Cardiac muscle cell (in vitro differentiated cells and primary cell): Measurements from ENCODE around the gene WDR54. TPM values are rescaled to one million over a fixed set of nuclear protein-coding genes. Genes with fewer than 3 reads are reported as not detected.

ENCODE experiments used
- DNase-seq, 2 donors: peaks; one replicate each; pipeline versions ENCODE4 v3.0.0 to v3.0.0-alpha.2; 2010 to 2017; ENCODE audit warnings: low read depth in 1 of 2, low spot score in 1 of 2
- H3K27ac ChIP-seq: fragments of 200-600 bp; sonication (generic); 2 replicates; pipeline ENCODE4 v1.5.1; 2016
- H3K27me3 ChIP-seq: fragments of 200-600 bp; sonication (generic); 2 replicates; pipeline ENCODE4 v1.6.0; 2016; ENCODE audit warnings: control low read depth
- H3K36me3 ChIP-seq: fragments of 200-600 bp; sonication (generic); 2 replicates; pipeline ENCODE4 v1.5.1; 2016; ENCODE audit warnings: control low read depth
- H3K4me1 ChIP-seq: fragments of 200-600 bp; sonication (generic); 2 replicates; pipeline ENCODE4 v1.8.1; 2017; ENCODE audit warnings: low read depth, mild to moderate bottlenecking, mixed run types
- H3K4me3 ChIP-seq: fragments of 200-600 bp; sonication (generic); 2 replicates; pipeline ENCODE4 v1.5.1; 2016; ENCODE audit warnings: mild to moderate bottlenecking
- H3K9me3 ChIP-seq: fragments of 200-600 bp; sonication (generic); 2 replicates; pipeline ENCODE4 v1.5.1; 2017; ENCODE audit warnings: low read depth, mild to moderate bottlenecking, control low read depth
- polyA plus RNA-seq: library from polyadenylated mRNA; unstranded; fragments of >200 nt; fragmentation: Nextera tagmentation; extraction: Ambion mirVana; gene quantifications from 2 replicates; pipeline ENCODE4 v1.2.1, GENCODE V29; 2016
- total RNA-seq: library from RNA; depleted of rRNA; stranded (reverse); fragments of >200 nt; gene quantifications from 2 replicates; pipeline ENCODE4 v1.2.3, GENCODE V29; 2016
- TF ChIP-seq, protein P1 (sequence below): IDR thresholded peaks from 2 replicates; pipeline ENCODE4 v1.5.1; 2012; ENCODE audit warnings: low read depth, mild to moderate bottlenecking, low read length

WDR54 gene
- total and polyA plus RNA-seq, 2 experiments from 2014 or later = 88.5 to 132 TPM

DNA sequence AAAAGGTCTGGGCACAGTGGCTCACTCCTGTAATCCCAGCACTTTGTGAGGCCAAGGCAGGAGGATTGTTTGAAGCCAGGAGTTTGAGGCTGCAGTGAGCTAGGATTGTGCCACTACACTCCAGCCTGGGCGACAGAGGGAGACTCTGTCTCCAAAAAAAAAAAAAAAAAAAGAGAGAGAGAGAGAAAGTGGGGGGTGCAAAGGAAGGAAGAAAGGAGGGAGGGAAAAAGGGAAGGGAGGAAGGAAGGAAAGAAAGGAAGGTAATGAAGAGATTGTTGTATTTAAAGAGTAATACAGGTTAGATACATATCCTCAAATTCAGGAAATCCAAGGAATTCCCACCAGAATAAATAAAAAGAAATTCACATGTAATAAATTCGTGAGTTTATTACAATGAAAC lies 19.6 kb upstream of the WDR54 start:
- no peak for DNase-seq
- TF ChIP-seq, protein P1, sequence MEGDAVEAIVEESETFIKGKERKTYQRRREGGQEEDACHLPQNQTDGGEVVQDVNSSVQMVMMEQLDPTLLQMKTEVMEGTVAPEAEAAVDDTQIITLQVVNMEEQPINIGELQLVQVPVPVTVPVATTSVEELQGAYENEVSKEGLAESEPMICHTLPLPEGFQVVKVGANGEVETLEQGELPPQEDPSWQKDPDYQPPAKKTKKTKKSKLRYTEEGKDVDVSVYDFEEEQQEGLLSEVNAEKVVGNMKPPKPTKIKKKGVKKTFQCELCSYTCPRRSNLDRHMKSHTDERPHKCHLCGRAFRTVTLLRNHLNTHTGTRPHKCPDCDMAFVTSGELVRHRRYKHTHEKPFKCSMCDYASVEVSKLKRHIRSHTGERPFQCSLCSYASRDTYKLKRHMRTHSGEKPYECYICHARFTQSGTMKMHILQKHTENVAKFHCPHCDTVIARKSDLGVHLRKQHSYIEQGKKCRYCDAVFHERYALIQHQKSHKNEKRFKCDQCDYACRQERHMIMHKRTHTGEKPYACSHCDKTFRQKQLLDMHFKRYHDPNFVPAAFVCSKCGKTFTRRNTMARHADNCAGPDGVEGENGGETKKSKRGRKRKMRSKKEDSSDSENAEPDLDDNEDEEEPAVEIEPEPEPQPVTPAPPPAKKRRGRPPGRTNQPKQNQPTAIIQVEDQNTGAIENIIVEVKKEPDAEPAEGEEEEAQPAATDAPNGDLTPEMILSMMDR = no peak
- Histone ChIP-seq H3K36me3 (no peaks in the 10 kb centered on the region), H3K27ac (no peak overlapping the region), H3K9me3 (no peaks in the 10 kb centered on the region), H3K4me3 (no peak overlapping the region), H3K4me1 (no peaks in the 10 kb centered on the region), H3K27me3 (no peaks in the 10 kb centered on the region)

DNA sequence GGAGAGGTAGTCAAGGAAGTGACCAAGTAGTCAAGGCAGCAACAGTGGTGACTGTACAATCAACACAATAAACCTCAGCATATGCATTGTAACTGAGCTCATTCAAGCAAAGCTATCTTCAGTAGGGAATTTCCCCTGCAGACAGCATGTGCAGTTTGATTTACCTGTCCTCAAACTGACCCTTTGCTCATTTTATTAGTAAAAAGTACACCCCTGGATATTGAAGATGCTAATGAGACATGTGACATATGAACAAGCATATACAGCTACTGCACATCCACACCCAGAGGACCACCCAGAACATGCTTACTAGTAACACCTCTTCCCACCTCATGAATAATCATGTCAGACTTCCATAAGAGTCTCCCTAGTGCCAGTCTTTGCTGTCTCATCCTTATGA lies 15.5 kb upstream of the WDR54 start:
- TF ChIP-seq, protein P1 = no peak
- Histone ChIP-seq H3K36me3 (no peaks in the 10 kb centered on the region), H3K27ac (no peak overlapping the region), H3K4me1 (no peaks in the 10 kb centered on the region), H3K4me3 (no peak overlapping the region), H3K9me3 (no peaks in the 10 kb centered on the region), H3K27me3 (no peaks in the 10 kb centered on the region)
- no peak for DNase-seq

DNA sequence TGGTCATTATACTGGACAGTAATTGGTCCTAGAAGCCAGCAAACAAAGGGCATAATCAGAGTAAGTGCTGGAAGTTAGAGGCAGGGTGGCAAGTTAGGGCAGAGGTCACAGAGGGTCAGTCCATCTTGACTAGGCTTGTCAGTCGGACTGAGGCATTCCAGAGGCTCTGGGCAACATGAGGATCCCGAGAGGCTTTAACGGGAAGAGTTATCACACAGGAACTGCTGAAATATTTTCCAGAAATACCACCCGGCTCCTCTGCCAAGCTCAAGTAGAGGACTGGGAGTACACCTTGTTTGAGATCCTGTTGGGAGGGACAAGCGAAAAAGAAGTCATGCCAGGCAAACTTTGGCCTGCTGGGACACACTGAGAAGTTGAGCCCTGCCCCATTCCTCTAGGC lies 13.8 kb upstream of the WDR54 start:
- no peaks in the 10 kb centered on the region for H3K4me1 ChIP-seq
- TF ChIP-seq, protein P1 = no peak
- no peak for DNase-seq
- H3K36me3 ChIP-seq = no peaks in the 10 kb centered on the region
- H3K27ac ChIP-seq = no peak overlapping the region
- H3K4me3 ChIP-seq = no peak overlapping the region
- no peaks in the 10 kb centered on the region for H3K27me3 ChIP-seq
- no peaks in the 10 kb centered on the region for H3K9me3 ChIP-seq

DNA sequence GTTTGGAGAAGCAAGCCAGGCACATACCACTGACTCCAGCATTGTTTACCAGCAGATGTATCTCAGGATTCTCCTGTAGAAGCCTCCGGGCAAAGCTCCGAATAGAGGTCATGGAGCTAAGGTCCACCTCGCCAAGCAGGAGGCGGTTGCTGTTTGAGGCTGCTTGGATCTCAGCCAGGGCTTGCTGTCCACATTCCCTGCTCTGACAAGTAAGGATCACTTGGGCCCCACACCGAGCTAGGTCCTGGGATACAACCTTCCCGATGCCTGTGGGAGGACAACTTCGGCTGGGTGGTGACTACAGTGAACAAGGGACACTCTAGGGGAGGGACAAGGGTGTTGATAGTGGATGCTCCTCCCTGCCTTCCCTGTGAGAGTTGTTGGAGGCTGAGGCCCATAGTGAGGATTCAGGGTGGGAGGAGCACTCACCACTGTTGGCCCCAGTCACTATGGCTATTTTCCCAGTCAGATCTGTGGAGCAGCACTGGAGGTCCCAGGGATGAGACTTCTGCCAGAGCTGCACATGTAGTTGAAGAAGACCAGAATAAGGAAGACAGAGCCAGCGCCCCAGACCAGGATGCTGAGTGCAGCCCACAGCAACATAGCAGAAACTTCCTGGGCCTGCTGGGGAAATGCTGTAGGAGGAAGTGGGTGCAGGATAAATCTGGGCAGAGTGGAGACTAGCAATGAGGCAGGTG lies 8.4 kb upstream of the WDR54 start:
- TF ChIP-seq, protein P1 = no peak
- H3K4me1 ChIP-seq = no peaks in the 10 kb centered on the region
- no peaks in the 10 kb centered on the region for H3K9me3 ChIP-seq
- no peak overlapping the region for H3K4me3 ChIP-seq
- no peak for DNase-seq
- H3K27me3 ChIP-seq = no peaks in the 10 kb centered on the region
- H3K27ac ChIP-seq = no peak overlapping the region
- H3K36me3 ChIP-seq = no peaks in the 10 kb centered on the region

DNA sequence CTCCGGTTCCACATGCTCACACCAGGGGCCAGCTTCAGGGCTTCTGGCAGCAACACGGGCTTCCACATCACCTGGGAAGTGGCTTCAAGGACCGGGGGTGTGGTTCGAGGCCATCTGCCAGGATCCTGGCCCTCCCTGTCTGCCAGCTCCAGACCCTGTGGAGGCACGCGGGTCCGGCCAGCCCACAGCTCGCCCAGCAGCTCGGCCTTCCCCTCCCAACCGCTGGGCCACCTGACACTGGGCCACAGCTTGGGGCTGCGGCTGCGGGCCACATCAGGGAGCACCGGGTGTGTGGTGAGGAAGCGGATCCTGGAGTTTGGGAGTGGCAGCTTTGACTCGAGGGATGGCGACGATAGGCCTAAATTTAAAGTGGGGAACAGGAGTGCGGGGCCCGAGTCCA lies 7.1 kb upstream of the WDR54 start:
- Histone ChIP-seq H3K4me1 (no peaks in the 10 kb centered on the region), H3K9me3 (no peaks in the 10 kb centered on the region), H3K36me3 (no peaks in the 10 kb centered on the region), H3K4me3 (no peak overlapping the region), H3K27me3 (no peaks in the 10 kb centered on the region), H3K27ac (no peak overlapping the region)
- DNase-seq = no peak
- TF ChIP-seq, protein P1 = no peak
